ENCODE measurements around the gene TPP1.

Gene TPP1

DNA sequence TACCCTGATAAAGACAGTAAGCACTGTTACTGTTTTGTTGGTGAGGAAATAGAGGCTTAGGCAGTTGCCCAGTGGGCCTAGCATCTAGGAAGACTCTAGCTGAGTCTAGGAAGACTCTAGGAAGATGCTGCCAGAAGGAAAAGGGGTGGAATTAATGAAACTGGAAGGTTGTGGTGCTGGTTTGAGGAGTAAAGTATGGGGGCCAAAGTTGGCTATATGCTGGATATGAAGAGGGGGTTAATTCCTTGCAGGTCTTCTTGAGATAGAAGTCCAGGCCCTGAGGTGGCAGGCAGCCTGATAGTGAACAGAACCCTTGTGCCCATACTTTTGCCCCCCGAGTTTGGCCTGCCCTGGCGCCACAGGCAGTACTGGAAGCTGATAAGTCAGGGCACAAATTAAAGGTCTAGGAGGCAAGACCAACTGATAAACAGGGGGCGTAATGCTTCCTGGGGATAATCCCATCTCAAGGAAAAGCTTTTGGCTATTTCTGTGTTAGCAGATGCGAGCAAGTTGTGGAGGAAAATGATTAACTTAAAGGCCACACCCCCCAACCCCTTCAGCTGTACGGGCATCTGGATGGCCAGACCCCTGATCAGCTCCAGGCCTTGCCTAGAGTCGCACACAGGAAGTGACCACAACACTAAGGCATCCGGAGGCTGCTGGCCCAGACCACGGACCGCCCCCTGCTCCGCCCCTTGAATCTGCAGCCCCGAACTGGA, 12.6 kb downstream of the TPP1 start:
- H3K36me3 ChIP-seq (ENCODE audit: control insufficient read depth in 1 of 2, insufficient read depth in 2 of 2, low read length in 2 of 2) = peaks cover 37 to 39% of the 10 kb centered on the region in 2 donors
- no peaks in the 10 kb centered on the region for H3K9me3 ChIP-seq (ENCODE audit: control insufficient read depth in 1 of 2, low read length in 2 of 2)
- peak overlapping the region; percentile 7 to 49 for H3K9ac ChIP-seq (ENCODE audit: low read depth in 1 of 2, low read length in 2 of 2)
- H3K4me3 ChIP-seq (ENCODE audit: low read depth in 1 of 2, low read length in 2 of 2) = peak overlapping the region; percentile 27 to 50
- H3K27me3 ChIP-seq (ENCODE audit: control insufficient read depth in 1 of 2, insufficient read depth in 2 of 2, low read length in 2 of 2) = no peaks in the 10 kb centered on the region
- peaks cover 53 to 74% of the 10 kb centered on the region in 2 donors for H3K4me1 ChIP-seq (ENCODE audit: control insufficient read depth in 1 of 2, insufficient read depth in 2 of 2, low read length in 2 of 2)
- H3K27ac ChIP-seq (ENCODE audit: low read depth, low read length) = peak overlapping the region; percentile 71

DNA sequence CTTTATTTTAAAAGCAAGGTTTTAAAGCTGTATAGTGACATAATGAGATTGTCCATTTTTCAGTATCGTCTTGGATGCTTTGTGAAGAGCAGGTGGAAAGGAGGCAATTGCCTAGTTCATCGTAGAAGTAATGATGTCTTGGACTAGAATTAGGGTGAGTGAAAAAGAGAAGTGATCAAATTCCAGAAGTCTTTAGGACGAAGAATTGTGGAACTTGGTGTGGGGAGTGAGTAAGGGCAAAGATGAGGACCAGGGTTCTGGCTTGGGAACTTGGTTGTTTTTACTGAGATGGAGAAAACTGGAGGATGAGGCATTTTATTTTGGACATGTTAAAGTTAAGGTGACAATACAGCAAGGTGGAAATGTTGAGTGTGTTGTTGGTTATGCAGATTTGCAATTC, 14.4 kb downstream of the TPP1 start:
- Histone ChIP-seq H3K4me1 (ENCODE audit: control insufficient read depth in 1 of 2, insufficient read depth in 2 of 2, low read length in 2 of 2) (peaks cover 53 to 69% of the 10 kb centered on the region in 2 donors), H3K27me3 (ENCODE audit: control insufficient read depth in 1 of 2, insufficient read depth in 2 of 2, low read length in 2 of 2) (no peaks in the 10 kb centered on the region), H3K4me3 (ENCODE audit: low read depth in 1 of 2, low read length in 2 of 2) (peak overlapping the region; percentile 87 to 98), H3K27ac (ENCODE audit: low read depth, low read length) (peak overlapping the region; percentile 77), H3K9ac (ENCODE audit: low read depth in 1 of 2, low read length in 2 of 2) (peak overlapping the region; percentile 98 to 99), H3K36me3 (ENCODE audit: control insufficient read depth in 1 of 2, insufficient read depth in 2 of 2, low read length in 2 of 2) (peaks cover 38 to 42% of the 10 kb centered on the region in 2 donors), H3K9me3 (ENCODE audit: control insufficient read depth in 1 of 2, low read length in 2 of 2) (no peaks in the 10 kb centered on the region)

DNA sequence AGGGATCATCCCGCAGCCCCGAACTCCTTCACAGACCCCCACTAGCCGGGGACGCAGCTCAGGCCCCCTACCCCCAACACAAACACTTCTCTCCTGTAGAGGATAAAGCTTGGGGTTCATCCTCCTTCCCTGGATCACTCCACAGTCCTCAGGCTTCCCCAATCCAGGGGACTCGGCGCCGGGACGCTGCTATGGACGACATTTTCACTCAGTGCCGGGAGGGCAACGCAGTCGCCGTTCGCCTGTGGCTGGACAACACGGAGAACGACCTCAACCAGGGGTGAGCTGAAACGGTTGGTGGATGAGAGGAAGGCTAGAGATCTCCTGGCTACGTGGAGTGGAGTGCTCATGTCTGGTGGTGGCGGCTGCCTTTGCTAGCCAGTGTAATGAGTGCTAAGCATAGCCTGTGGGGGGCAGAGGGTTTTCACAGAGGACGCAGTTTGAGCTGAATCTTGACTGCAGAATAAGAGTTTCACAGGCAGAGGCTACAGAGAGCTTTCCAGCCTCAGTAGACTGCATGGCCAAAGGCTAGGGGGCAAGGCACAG, 15.1 kb downstream of the TPP1 start:
- Histone ChIP-seq H3K27ac (ENCODE audit: low read depth, low read length) (peak overlapping the region; percentile 77), H3K27me3 (ENCODE audit: control insufficient read depth in 1 of 2, insufficient read depth in 2 of 2, low read length in 2 of 2) (no peaks in the 10 kb centered on the region), H3K36me3 (ENCODE audit: control insufficient read depth in 1 of 2, insufficient read depth in 2 of 2, low read length in 2 of 2) (peaks cover 38 to 42% of the 10 kb centered on the region in 2 donors), H3K4me1 (ENCODE audit: control insufficient read depth in 1 of 2, insufficient read depth in 2 of 2, low read length in 2 of 2) (peaks cover 53 to 66% of the 10 kb centered on the region in 2 donors), H3K9ac (ENCODE audit: low read depth in 1 of 2, low read length in 2 of 2) (peak overlapping the region; percentile 98 to 99), H3K4me3 (ENCODE audit: low read depth in 1 of 2, low read length in 2 of 2) (peak overlapping the region; percentile 87 to 98), H3K9me3 (ENCODE audit: control insufficient read depth in 1 of 2, low read length in 2 of 2) (no peaks in the 10 kb centered on the region)

DNA sequence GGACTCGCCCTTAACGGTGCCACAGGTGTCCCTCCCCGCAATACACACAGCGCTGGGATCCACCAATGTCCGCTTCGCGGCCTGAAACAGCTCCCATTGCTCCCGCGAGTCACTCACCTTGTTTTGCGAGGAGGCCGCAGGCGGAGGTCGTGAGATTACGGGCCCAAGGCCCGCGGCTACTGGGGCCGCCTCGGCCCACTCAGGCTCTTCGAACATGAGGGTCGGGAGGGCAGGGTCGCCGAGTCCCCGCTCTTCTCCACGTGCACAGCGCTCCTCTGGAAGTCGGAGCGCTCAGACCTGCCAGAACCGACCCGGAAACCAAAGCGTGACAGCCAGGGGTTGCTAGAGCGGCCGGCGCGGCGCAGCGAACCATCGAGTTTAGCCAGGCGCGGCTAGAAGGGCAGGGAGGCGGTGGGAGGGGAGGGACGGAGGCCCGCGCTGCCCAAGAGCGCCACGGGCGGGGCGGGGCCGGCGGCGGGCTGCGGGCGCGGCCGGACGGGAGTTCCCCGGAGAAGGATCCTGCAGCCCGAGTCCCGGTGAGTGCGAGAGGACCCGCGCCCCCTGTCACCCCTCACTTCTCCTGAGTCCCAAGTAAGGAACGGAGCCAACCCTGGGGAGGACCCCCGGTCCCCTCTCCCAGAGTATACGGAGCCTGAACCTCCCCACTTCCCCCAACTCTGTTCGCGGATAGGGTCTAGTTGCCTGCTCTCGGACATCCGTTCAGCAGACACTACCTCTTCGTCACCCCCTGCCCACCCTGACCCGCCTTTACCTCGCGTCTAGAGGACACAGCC, 15.7 kb downstream of the TPP1 start, which contains the start of the genes ILK and RRP8:
Gene ILK, plus strand, starts transcription at position 488 of the 794 bp plus-strand sequence. CDS start 498 bp downstream, outside the sequence.
Gene RRP8, minus strand, starts transcription at position 330 of the 794 bp plus-strand sequence. Its CDS starts 114 bp downstream, at position 216.
- Histone ChIP-seq H3K9ac (ENCODE audit: low read depth in 1 of 2, low read length in 2 of 2) (peak within 1 kb of the TSS; percentile 98 to 99), H3K27me3 (ENCODE audit: control insufficient read depth in 1 of 2, insufficient read depth in 2 of 2, low read length in 2 of 2) (no peaks in the 10 kb centered on the region), H3K36me3 (ENCODE audit: control insufficient read depth in 1 of 2, insufficient read depth in 2 of 2, low read length in 2 of 2) (peaks cover 31 to 42% of the 10 kb centered on the region in 2 donors), H3K4me3 (ENCODE audit: low read depth in 1 of 2, low read length in 2 of 2) (peak within 1 kb of the TSS; percentile 87 to 98), H3K27ac (ENCODE audit: low read depth, low read length) (peak within 1 kb of the TSS; percentile 77), H3K9me3 (ENCODE audit: control insufficient read depth in 1 of 2, low read length in 2 of 2) (no peaks in the 10 kb centered on the region), H3K4me1 (ENCODE audit: control insufficient read depth in 1 of 2, insufficient read depth in 2 of 2, low read length in 2 of 2) (peaks cover 53 to 64% of the 10 kb centered on the region in 2 donors)

DNA sequence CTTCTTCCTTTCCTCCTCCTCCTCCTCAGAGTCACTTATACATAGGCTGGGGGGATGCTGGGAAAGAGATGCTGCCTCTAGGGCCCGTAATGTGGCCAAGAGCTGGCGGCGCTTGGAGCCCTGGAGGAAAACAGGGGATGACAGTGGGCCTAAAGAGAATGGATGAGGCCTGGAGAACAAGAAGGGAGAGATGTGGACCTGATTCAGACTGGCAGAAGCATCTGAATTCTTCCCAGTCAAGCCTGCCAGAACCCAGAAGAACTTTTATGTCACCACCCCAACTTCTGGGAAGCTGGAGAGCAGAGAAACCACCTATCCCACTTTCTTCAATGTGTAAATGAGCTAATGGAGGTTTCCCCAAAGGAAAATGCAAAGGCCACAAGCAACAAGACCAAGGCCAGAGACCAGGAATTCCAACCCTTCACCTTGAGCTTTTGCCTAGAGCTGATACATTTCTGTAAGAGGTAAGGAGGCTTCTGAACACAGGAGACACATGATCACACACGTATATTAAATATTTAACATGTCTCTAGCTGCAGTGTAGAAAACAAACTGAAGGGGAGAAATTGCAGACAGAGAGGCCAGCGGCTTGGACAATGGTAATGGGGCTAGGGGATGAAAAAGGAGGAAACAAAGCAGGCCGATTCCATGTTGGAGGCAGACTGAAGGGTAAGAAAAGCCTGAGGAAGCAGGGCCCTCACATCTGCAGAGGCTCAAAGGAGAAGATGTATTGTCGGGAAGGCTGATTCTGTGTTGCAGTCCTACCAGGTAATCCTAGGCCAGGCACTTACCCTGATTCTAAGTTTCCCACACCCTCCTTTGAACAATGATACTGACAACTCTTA, 16.9 kb downstream of the TPP1 start:
- peaks cover 24 to 41% of the 10 kb centered on the region in 2 donors for H3K36me3 ChIP-seq (ENCODE audit: control insufficient read depth in 1 of 2, insufficient read depth in 2 of 2, low read length in 2 of 2)
- no peaks in the 10 kb centered on the region for H3K27me3 ChIP-seq (ENCODE audit: control insufficient read depth in 1 of 2, insufficient read depth in 2 of 2, low read length in 2 of 2)
- H3K9me3 ChIP-seq (ENCODE audit: control insufficient read depth in 1 of 2, low read length in 2 of 2) = no peaks in the 10 kb centered on the region
- peak overlapping the region; percentile 93 to 98 for H3K9ac ChIP-seq (ENCODE audit: low read depth in 1 of 2, low read length in 2 of 2)
- H3K27ac ChIP-seq (ENCODE audit: low read depth, low read length) = no peak overlapping the region
- peak overlapping the region; percentile 87 to 98 for H3K4me3 ChIP-seq (ENCODE audit: low read depth in 1 of 2, low read length in 2 of 2)
- peaks cover 44 to 52% of the 10 kb centered on the region in 2 donors for H3K4me1 ChIP-seq (ENCODE audit: control insufficient read depth in 1 of 2, insufficient read depth in 2 of 2, low read length in 2 of 2)

DNA sequence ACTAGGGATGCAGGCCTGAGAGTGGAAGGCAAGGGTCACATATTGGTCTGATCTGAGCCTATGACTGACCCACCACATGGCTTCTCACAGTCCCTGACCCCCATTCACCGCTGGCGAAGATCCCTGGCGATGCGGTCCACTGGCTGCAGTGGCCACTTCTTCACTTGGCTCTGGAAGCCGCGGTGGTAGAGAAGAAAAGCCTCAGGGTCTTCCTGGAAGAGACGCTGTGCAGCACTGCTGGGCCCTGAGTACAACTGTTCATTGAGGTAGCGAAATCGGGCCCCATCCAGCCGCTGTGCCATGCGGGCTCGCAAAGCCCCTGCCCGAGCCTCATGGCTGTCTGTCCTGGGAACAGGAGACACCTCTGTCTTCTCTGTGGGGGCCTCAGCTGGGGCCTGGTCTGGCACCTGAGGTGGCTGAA, 18.2 kb downstream of the TPP1 start:
- Histone ChIP-seq H3K27me3 (ENCODE audit: control insufficient read depth in 1 of 2, insufficient read depth in 2 of 2, low read length in 2 of 2) (no peaks in the 10 kb centered on the region), H3K9ac (ENCODE audit: low read depth in 1 of 2, low read length in 2 of 2) (no peak overlapping the region), H3K27ac (ENCODE audit: low read depth, low read length) (no peak overlapping the region), H3K4me3 (ENCODE audit: low read depth in 1 of 2, low read length in 2 of 2) (no peak overlapping the region), H3K9me3 (ENCODE audit: control insufficient read depth in 1 of 2, low read length in 2 of 2) (no peaks in the 10 kb centered on the region), H3K36me3 (ENCODE audit: control insufficient read depth in 1 of 2, insufficient read depth in 2 of 2, low read length in 2 of 2) (peaks cover 31 to 51% of the 10 kb centered on the region in 2 donors), H3K4me1 (ENCODE audit: control insufficient read depth in 1 of 2, insufficient read depth in 2 of 2, low read length in 2 of 2) (peaks cover 32 to 39% of the 10 kb centered on the region in 2 donors)

DNA sequence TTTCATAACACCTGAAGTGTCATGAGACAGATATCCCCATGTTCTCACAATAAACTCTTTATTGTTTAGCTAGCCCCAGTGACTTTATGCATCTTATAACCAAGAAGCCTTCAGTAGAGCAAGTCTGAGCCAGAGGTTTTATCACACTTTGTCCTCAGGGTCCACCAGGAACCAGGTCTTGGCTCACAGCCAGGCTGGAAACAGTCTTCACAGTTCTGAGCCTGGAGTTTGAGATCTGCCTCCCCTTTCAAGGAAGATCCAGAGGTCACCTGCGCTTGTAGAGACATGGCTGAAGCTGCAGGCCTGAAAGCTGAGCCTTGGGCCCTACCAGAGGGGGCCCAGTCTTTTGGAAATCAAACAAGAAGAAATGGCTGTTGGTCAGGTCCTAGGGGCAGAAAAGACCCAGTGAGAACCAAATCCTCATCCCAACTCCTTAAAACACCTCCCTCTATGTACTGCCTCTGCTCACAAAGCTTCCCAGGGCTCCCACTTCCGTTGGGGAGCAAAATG, 19.3 kb downstream of the TPP1 start:
- Histone ChIP-seq H3K27ac (ENCODE audit: low read depth, low read length) (no peak overlapping the region), H3K9me3 (ENCODE audit: control insufficient read depth in 1 of 2, low read length in 2 of 2) (no peaks in the 10 kb centered on the region), H3K27me3 (ENCODE audit: control insufficient read depth in 1 of 2, insufficient read depth in 2 of 2, low read length in 2 of 2) (no peaks in the 10 kb centered on the region), H3K36me3 (ENCODE audit: control insufficient read depth in 1 of 2, insufficient read depth in 2 of 2, low read length in 2 of 2) (peaks cover 31 to 60% of the 10 kb centered on the region in 2 donors), H3K4me1 (ENCODE audit: control insufficient read depth in 1 of 2, insufficient read depth in 2 of 2, low read length in 2 of 2) (peaks cover 24 to 29% of the 10 kb centered on the region in 2 donors), H3K4me3 (ENCODE audit: low read depth in 1 of 2, low read length in 2 of 2) (no peak overlapping the region), H3K9ac (ENCODE audit: low read depth in 1 of 2, low read length in 2 of 2) (no peak overlapping the region)

DNA sequence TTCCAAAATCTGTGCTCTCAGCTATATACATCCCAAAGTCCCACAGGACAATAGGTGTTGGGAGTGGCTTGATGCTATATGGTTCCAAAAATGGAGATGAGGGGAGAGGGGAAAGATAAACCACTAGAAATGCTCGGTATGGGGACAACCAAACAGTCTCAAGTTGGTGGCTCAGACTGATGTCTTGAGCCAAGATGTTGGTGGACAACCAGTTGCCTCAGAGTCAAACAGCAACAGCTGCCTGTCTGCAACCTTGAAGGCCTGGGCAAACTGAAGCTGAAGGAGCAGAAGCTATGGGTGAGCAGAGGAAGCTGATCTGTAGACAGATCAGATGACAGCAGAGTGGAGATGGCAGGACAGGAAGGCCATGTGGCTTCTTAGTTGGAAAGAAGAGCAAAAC, 19.8 kb downstream of the TPP1 start:
- no peak overlapping the region for H3K9ac ChIP-seq (ENCODE audit: low read depth in 1 of 2, low read length in 2 of 2)
- H3K4me1 ChIP-seq (ENCODE audit: control insufficient read depth in 1 of 2, insufficient read depth in 2 of 2, low read length in 2 of 2) = peaks cover 19 to 24% of the 10 kb centered on the region in 2 donors
- no peaks in the 10 kb centered on the region for H3K9me3 ChIP-seq (ENCODE audit: control insufficient read depth in 1 of 2, low read length in 2 of 2)
- peaks cover 31 to 62% of the 10 kb centered on the region in 2 donors for H3K36me3 ChIP-seq (ENCODE audit: control insufficient read depth in 1 of 2, insufficient read depth in 2 of 2, low read length in 2 of 2)
- H3K4me3 ChIP-seq (ENCODE audit: low read depth in 1 of 2, low read length in 2 of 2) = no peak overlapping the region
- H3K27ac ChIP-seq (ENCODE audit: low read depth, low read length) = no peak overlapping the region
- H3K27me3 ChIP-seq (ENCODE audit: control insufficient read depth in 1 of 2, insufficient read depth in 2 of 2, low read length in 2 of 2) = no peaks in the 10 kb centered on the region

DNA sequence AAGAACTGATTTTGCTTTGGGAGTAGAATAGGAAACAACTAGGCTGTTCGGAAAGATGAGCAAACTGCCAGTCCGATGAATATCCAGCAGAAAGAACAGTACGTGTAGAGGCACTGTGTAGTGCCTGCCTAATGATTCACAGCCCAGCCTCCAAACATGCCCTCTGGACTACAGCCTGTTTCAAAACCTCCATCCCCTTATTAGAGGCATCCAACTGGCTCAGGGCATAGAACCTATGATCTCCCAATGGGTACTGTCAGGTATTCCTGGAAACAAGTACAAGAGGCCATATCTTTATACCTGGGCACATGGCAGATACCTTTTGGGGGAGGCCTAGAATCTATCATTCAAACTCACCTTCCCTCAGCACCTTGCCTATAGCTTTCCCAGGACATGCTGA, 20.7 kb downstream of the TPP1 start:
- Histone ChIP-seq H3K4me3 (ENCODE audit: low read depth in 1 of 2, low read length in 2 of 2) (no peak overlapping the region), H3K27me3 (ENCODE audit: control insufficient read depth in 1 of 2, insufficient read depth in 2 of 2, low read length in 2 of 2) (no peaks in the 10 kb centered on the region), H3K9ac (ENCODE audit: low read depth in 1 of 2, low read length in 2 of 2) (no peak overlapping the region), H3K9me3 (ENCODE audit: control insufficient read depth in 1 of 2, low read length in 2 of 2) (no peaks in the 10 kb centered on the region), H3K4me1 (ENCODE audit: control insufficient read depth in 1 of 2, insufficient read depth in 2 of 2, low read length in 2 of 2) (peaks cover 19 to 23% of the 10 kb centered on the region in 2 donors), H3K27ac (ENCODE audit: low read depth, low read length) (no peak overlapping the region), H3K36me3 (ENCODE audit: control insufficient read depth in 1 of 2, insufficient read depth in 2 of 2, low read length in 2 of 2) (peaks cover 31 to 66% of the 10 kb centered on the region in 2 donors)
